Measurements from ENCODE around the gene LRSAM1. TPM values are rescaled to one million over a fixed set of nuclear protein-coding genes. Genes with fewer than 3 reads are reported as not detected.

Gene LRSAM1
- total and polyA plus RNA-seq, 2 of the 8 experiments (the other 6 are each of a cell fraction or from before 2014, with no cell fraction given): 9.7 to 18.3 TPM

GRCh38 chr9:127444921-127445850 is 6.1 kb upstream of the LRSAM1 start (continued):
- no peak for TF ChIP-seq HDAC2 (IDR thresholded peaks at IDR 0.05; ENCODE audit: borderline replicate concordance in 1 of 2, low read depth in 2 of 2, low read length in 2 of 2)
- peak; percentile 43 for TF ChIP-seq CHD7 (IDR thresholded peaks at IDR 0.05; ENCODE audit: insufficient replicate concordance, low read length)
- peak; percentile 54 to 67; a peak in 2 of 3 replicates for TF ChIP-seq POLR2A (IDR thresholded peaks at IDR 0.05; ENCODE audit: control extremely low read depth in 1 of 2, low read depth in 2 of 2, low read length in 2 of 2)
- no peak for TF ChIP-seq CEBPB (IDR thresholded peaks at IDR 0.05; ENCODE audit: low read depth, low read length)

All from H1 (cell line).